DMS114 treated with DMSO at 0.1 percent for 48 hours (cell line): ENCODE results near the gene FOXD4L6.
"Not testable (repeated sequence)": the region's sequence is repeated elsewhere in the genome, so short reads cannot be mapped to it uniquely, and the experiment has no call there.

ENCODE experiments used
- DNase-seq: peaks from one replicate; lab custom pipeline; 2025; ENCODE audit not compliant: unreplicated experiment; lab: John Stamatoyannopoulos, UW

The FOXD4L6 gene

DNA sequence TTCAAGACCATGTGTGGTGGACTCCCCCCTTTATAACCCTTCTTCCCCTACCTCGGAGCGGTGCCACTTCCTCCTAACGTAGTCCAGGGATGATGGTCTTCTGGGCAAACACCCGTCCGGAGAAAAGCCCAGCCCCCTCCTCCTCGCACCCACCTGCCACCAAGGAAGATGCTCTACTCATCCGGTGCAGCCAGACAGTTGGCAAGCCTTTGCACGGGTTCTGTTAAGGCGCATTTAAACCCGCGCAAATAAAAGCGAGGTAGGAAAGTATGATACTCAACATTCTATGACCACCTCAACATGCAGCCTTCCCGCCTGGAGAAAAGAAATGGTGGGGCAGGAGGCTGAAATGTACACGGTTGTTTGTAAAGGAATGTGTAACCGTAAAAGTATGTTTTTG lies at the start of gene FOXD4L6:
Gene FOXD4L6, minus strand, starts transcription at position 101 of the 400 bp plus-strand sequence. CDS start 298 bp downstream, outside the sequence.
- DNase-seq: not testable (repeated sequence)

DNA sequence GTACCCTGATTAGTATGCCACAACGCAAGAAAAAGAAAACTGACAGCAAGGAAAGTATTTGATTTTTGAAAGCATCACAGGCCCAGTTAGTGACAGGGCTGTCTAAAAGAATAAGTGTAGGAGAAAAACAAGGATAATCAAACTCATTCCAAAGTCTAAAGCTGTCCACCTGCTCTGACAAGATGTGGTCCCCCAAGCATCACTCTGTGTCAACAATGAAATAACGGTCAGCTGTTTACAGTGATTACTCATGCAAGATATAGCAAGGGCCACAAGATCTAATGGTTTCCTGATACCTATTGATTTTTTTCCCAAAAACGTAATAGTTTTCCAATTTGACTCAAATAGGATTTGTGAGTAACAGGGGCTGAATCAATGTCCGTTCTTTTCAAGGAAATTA lies 46.5 kb upstream of the FOXD4L6 start:
- DNase-seq: not testable (repeated sequence)

DNA sequence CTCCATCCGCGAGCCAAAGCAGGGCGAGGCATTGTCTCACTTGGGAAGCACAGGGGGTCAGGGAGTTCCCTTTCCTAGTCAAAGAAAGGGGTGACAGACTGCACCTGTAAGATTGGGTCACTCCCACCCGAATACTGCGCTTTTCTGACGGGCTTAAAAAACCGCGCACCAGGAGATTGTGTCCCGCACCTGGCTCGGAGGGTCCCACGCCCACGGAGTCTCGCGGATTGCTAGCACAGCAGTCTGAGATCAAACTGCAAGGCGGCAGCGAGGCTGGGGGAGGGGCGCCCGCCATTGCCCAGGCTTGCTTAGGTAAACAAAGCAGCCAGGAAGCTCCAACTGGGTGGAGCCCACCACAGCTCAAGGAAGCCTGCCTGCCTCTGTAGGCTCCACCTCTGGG lies 21.6 kb upstream of the FOXD4L6 start:
- DNase-seq: not testable (repeated sequence)

DNA sequence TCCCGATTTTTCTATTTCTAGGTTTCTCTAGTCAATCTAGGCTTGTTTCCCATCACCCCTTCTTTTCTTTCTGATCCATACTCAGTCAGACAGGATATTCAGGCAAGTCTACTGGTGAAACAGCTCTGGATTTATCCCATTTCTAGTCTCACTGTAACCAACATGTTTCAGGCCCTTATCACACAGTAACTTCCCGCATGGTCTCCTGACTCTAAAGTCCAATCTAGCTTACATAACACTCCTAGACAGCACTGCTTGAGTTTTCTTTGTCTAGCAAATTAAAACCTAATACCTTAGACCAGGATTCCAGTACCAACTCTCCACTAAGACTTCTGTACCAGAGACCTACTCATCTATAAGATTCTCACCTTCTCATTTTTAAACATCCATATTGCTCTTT lies 13.4 kb upstream of the FOXD4L6 start:
- DNase-seq: not testable (repeated sequence)

DNA sequence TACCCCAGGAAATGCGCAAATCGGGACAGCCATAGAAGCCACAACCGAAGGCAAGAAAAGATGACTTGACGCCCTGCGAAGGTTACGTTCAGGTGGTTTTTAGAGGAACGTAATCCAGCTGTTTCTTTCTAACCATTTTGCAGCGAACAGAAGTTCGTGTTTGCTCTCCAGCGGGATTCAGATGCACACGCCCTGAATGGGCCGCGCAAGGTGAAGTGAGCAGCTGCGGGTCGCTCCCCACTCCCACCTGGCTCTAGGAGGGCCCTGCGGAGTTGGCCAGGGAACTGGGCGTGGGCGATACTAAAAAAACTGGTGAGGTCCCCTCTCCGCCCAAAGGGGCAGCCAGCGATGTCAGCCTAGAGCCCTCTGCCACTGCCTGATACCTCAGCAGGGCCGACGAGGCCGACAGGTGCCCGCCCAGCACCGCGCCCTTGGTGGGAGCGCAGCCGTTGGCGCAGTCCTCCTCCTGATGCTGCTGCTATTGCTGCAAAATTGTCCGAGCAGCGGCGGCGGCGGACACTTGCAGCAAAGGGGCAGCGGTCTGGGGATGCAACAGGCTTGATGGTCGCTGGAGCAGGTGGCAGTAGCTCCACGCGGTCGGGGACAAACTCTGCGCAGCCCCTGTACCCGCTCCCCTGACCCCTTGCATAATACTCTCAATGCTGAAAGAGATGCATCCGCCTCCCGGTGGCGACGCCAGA lies 1.6 kb downstream of the FOXD4L6 start:
- not testable (repeated sequence) for DNase-seq

DNA sequence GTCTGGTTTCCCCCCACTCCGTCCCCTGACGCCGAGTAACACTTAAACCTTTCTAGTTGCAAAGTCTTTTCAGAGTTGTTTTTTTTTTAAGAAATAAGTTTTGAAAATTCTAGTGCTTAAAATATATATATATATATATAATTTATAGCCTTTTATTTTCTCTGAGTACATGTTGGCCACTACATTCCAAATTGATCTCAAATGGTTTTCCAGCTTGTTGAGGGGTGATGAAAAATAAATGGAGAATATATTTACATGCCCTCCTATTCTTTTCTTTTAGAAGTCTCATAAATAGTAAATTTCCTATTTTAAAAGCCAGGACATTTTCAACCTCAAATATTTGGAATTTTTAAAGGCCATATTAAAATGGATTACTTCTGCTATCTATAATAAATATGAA lies 2.5 kb downstream of the FOXD4L6 start:
- DNase-seq: not testable (repeated sequence)

DNA sequence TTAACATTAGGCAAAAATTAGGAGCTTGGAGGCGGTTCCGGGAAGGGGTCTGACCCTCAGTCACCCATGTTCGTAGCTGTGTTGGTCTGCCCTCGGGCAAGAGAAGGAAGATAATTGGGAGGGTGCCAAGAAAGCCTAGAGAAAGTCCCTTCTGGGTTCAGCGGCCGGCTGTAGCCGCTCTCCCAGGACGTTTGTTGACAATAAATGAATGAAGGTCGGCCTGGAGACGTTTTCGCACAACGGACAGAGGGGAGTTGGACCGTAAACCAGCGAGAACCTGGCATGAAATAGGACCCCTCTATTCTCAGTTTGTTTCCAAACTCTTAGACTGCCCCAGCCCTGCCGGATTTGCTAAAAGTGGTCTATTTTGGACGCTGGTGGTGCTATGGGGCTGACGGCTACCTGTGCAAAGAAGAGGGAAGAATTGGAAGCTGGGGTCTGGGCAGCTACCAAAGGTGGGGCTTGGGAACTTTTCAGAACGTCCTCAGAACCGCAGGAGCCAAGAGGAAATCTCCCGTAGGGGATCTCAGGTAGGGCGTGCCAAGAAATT lies 3.3 kb downstream of the FOXD4L6 start:
- DNase-seq: not testable (repeated sequence)

DNA sequence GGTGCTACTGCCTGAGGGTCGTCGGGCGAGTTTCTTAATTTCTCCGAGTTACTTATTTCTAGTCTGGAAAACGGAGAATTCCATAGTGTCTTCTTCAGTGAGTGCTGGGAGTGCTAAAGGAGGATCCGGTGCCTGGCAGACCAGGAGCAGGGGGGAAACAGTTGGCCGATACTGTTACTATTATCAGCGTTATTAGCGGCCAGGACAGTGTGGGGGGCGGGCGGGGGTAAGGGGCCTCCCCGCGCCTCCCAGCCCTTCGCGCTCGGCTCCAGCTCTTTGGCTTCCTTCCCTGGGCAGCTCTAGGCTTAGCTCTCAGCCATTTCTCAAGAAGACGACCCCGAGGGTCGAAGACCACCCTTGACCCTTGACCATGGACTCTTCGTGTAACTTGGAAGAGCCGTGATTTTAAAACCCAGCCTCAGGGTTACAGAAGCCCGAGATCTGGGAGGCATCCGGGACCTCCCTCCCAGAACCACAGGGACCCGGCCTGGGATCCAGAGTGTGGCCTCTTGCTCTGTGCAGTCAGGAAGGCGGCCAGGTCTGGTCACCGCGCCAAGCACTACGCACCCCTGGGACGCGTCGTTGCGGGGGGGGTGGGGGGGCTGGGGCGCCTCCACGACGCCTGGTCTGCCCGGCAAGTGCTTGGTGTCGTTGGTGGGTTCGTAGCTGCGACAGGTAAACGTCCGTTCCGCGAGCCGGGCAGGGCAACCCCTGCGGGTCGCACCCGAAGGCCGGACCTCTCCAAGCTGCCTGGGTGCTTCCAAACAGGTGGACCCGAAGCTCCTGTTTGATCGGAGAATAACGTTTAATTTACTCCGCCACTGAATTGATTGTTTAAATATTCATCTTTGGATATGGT lies 4.0 kb downstream of the FOXD4L6 start:
- DNase-seq: not testable (repeated sequence)

DNA sequence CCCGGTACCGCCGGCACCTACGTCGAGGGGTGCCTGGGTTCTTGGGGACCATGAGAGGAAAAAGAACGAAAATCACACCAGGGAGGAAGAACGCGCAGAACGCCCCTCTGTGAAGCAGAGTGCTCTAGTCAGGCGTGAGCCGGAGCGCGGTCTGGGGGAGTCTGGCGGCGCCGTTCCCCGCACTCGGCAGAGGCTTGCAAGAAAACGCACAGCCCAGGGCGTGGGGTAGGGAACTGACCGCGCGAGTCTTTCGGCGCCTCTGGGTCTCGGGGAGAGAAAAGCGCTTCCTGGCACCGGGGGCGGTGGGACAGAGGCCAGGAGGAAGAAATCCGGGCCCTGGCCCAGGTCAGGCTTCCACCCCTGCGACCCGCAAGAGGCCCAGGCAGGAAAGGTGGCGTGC lies 4.7 kb downstream of the FOXD4L6 start:
- DNase-seq: not testable (repeated sequence)

DNA sequence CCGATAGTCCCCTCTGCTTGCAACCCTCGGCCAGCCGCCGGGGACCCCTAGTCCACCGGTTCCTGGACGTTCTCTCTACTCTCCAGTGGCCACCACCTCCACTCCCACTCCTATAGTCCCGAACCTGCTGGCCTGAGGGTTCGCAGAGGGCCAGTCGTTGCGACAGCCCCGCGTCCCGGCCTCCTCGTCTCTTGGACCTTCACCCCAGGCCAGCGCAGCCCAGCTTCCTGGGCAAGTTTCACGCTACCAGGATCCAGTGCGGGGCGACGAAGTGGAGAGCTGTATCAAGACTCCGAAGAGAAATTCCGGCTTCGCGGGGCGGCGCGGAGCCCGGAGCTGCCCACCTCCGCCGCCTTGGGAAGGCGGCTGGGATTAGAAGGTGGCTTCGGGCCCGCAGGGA lies 5.1 kb downstream of the FOXD4L6 start:
- not testable (repeated sequence) for DNase-seq

DNA sequence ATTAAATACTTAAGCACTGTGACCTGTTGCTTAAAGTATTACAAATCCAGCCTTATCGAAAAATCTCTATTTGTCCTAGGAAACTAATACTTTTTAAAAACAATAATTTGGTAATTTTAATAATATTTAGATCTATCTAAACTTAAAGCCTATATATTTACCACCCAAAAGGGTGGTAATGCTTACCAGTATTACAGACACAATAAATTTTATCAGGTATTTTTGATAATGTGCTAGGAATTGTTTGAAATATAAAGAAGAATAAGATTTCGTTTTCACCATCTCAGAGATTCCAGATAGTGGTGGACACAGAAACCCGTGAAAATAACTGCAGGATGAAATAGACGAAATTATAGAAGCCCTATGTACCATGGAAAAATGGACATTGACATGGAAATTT lies 7.8 kb downstream of the FOXD4L6 start:
- DNase-seq: not testable (repeated sequence)

DNA sequence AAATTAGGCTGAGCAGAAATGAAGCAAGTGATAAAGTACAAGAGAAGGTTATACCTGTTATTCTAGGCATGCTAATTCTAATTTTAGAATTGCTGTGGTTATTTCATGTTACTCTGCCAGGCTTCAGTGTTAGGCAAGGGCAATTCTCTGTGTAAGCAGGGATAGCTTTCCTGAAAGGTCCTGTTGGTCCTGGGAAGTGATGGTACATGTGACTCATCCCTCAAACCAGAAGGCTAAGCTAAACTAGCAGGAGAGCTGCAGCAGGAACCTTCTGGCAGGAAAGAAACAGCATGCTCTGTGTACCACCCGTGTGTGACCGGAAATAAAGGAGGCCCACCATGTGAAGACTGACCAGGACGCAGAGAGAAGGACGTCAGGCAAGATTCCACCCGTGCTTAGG lies 8.8 kb downstream of the FOXD4L6 start:
- DNase-seq: not testable (repeated sequence)

DNA sequence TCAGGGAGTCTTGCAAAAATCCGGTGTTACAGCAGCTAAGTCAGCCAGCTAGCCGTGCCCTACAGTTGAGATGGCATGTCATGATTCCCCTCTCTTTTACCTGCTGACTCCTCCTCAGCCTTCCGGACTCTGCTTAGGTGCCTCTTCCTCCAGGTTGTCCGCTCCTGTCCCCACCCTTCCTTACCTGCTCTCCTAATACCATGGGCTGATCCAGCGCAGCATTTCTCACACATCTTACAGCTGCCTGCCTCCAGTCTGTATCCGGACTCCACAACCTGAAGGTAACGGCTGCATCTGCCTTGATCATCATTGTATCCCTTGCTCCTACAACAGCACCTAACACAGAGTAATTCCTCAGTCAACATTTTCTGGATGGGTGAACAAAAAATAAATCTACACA lies 9.2 kb downstream of the FOXD4L6 start:
- DNase-seq: not testable (repeated sequence)

DNA sequence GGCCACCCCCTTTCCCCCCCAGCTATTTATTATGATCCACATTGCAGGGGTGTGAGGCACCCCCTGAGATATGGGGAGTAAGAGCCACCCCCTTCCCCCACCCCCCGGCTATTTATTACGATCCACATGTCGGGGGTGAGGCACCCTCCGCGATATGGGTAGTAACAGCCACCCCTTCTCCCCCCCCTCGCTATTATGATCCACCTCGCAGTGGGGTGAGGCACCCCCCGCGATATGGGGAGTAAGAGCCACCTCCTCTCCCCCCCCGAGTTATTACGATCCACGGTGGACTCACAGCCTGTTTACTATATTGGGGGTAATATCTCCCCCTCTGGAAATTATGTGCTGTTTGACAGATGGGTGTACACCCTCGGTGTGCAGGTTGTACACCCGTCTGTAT lies 15.1 kb downstream of the FOXD4L6 start:
- DNase-seq: not testable (repeated sequence)

DNA sequence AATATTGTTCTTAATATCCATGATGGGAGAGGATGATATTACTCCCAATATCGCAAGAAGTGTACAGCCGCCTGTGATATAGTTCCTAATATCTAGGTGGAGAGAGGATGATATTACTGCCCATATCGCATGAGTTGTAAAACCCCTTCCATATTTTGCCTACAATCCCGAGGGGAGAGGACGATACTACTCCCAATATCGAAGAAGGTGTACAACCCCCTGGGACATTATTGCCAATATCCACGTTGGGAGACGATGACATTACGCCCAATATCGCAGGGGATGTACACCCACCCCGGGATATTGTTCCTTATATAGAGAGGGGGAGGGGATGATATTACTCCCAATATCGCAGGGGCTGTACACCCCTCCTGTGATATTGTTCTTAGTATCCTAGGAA lies 17.1 kb downstream of the FOXD4L6 start:
- not testable (repeated sequence) for DNase-seq

DNA sequence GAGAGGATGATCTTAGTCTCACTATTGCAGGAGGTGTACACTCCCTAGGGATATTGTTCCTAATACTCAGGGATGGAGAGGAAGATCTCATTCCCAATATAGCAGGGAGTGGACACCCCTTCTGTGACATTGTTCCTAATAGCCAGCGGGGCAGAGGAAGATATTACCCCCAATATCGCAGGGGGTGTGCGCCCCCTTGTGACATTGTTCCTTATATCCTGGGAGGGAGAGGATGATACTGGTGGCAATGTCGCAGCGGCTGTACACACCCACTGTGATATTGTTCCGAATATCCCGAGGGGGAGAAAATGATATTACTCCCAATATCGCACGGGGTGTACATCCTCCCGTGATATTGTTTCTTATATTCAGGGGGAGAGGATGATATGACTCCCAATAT lies 17.6 kb downstream of the FOXD4L6 start:
- DNase-seq: not testable (repeated sequence)

DNA sequence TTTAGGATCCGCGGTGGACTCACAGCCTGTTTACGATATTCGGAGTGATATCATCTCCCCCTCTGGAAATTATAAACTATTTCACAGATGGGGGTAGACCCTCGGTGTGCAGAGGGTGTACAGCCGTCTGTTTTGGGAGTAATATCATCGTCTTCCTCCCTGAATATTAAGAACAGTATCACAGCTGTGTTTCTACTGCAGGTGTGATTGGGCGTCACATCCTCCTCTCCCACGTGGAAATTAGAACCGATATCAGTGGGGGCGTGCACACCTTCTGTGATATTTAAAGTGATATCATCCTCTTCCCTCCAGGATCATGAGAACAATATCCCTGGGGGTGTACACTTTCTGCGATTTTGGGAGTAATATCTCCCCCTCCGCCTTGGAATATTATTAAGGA lies 19.2 kb downstream of the FOXD4L6 start:
- not testable (repeated sequence) for DNase-seq

DNA sequence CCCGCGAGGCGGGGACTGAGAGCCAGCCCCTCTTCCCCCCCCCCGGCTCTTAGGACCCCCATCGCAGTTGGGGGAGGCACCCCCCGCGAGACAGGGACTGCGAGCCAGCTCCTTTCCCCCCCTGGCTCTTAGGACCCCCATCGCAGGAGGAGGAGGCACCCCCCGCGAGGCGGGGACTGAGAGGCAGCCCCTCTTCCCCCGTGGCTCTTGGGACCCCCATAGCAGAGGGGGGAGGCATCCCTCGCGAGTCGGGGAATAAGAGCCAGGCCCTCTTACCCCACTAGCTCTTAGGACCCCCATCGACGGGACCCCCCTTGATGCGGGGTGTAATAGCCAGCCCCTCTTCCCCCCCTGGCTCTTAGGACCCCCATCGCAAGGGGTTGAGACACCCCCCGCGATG lies 19.7 kb downstream of the FOXD4L6 start:
- DNase-seq: not testable (repeated sequence)

DNA sequence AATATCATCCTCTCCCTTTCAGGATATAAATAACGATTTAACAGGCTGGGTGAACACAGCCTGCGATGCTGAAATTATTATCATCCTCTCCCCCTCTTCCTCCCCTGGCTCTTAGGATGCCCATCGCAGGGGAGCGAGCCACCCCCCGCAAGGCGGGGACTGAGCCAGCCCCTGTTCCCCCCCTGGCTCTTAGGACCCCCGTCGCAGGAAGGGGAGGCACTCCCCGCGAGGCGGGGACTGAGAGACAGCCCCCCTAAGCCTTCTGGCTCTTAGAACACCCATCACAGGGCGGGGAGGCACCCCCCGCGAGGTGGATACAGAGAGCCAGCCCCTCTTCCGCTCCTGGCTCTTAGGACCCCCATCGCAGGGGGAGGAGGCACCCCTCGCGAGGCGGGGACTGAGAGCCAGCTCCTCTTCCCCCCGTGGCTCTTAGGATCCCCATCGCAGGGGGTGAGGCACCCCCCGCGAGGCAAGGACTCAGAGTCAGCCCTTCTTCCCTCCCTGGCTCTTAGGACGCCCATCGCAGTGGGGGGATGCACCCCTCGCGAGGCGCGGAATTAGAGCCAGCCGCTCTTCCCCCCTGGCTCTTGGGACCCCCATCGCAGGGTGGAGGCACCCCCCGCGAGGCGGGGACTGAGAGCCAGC lies 21.9 kb downstream of the FOXD4L6 start:
- DNase-seq: not testable (repeated sequence)

DNA sequence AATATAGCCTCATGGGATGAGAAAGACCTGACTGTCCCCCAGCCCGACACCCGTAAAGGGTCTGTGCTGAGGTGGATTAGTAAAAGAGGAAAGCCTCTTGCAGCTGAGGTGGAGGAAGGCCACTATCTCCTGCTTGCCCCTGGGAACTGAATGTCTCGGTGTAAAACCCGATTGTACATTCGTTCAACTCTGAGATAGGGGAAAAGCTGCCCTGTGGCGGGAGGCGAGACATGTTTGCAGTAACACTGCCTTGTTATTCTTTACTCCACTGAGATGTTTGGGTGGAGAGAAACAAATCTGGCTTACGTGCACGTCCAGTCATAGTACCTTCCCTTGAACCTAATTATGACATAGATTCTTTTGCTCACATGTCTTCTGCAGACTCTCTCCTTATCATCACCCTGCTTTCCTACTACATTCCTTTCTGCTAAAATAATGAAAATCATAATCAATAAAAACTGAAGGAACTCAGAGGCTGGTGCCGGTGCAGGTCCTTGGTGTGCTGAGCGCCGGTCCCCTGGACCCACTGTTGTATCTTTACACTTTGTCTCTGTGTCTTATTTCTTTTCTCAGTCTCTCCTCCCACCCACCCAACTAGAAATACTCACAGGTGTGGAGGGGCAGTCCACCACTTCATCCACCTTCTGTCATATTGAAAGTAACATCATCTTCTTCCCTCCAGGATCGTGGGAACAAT lies 22.8 kb downstream of the FOXD4L6 start:
- DNase-seq: not testable (repeated sequence)

DNA sequence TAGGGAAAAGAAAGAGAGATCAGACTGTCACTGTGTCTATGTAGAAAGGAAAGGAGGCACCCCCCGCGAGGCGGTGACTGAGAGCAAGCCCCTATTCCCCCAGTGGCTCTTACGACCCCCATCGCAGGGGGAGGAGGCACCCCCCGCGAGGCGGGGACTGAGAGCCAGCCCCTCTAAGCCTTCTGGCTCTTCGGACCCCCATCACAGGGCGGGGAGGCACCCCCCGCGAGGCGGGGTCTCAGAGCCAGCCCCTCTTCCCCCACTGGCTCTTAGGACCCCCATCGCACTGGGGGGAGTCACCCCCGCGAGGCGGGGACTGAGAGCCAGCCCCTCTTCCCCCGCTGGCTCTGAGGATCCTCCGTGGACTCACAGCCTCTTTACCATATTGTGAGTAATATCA lies 23.9 kb downstream of the FOXD4L6 start:
- not testable (repeated sequence) for DNase-seq
